MCF 10A (cell line): ENCODE results near the gene GSK3A. TPM values are rescaled to one million over a fixed set of nuclear protein-coding genes. Genes with fewer than 3 reads are reported as not detected.

Experiments
- BruUV-seq: library from RNA; stranded (reverse); fragments of 400-500 nt; replicated peaks from 2 replicates; lab custom pipeline; 2021; lab: Mats Ljungman, UMichigan
- CTCF ChIA-PET: fragments of 300-600 bp; sonication (Branson Sonifier 250); formaldehyde crosslinking; extraction: SDS; loops from one replicate; lab custom pipeline; 2021; ENCODE audit warnings: antibody characterized with exemption, inconsistent platforms; lab: Yijun Ruan, JAX
- POLR2A ChIA-PET: fragments of 300-600, 350-650 bp; sonication (Branson Sonifier 250); formaldehyde crosslinking; extraction: SDS; loops from one replicate; lab custom pipeline; 2020; ENCODE audit warnings: antibody characterized with exemption, inconsistent platforms; lab: Yijun Ruan, JAX
- DNase-seq: peaks from one replicate; pipeline ENCODE4 v3.0.0-alpha.2; 2018; ENCODE audit not compliant: unreplicated experiment
- H3K27ac Mint-ChIP-seq: one replicate; pipeline ENCODE4 v1.8.0; 2022; ENCODE audit warnings: mild to moderate bottlenecking, low read depth, mixed read lengths; ENCODE audit not compliant: unreplicated experiment
- H3K27me3 Mint-ChIP-seq: one replicate; pipeline ENCODE4 v1.8.0; 2022; ENCODE audit warnings: mixed read lengths; ENCODE audit not compliant: insufficient read depth, unreplicated experiment
- H3K36me3 Mint-ChIP-seq: one replicate; pipeline ENCODE4 v1.8.0; 2022; ENCODE audit warnings: mild to moderate bottlenecking, moderate library complexity, mixed read lengths; ENCODE audit not compliant: insufficient read depth, unreplicated experiment
- H3K4me1 Mint-ChIP-seq: one replicate; pipeline ENCODE4 v1.8.0; 2022; ENCODE audit warnings: mixed read lengths; ENCODE audit not compliant: insufficient read depth, unreplicated experiment
- H3K4me3 Mint-ChIP-seq: one replicate; pipeline ENCODE4 v1.8.0; 2022; ENCODE audit warnings: mild to moderate bottlenecking, moderate library complexity, mixed read lengths; ENCODE audit not compliant: unreplicated experiment
- H3K9me3 Mint-ChIP-seq: one replicate; pipeline ENCODE4 v1.8.0; 2022; ENCODE audit warnings: mixed read lengths; ENCODE audit not compliant: unreplicated experiment
- intact Hi-C: fragments of 100-400 bp; cut with micrococcal nuclease; formaldehyde crosslinking; loops from 2 replicates; pipeline ENCODE4 v1.14.1; 2022
- total RNA-seq: library from RNA; stranded (reverse); gene quantifications from 2 replicates; pipeline ENCODE4 v1.2.3, GENCODE V29; 2022
- TF ChIP-seq, protein P1 (sequence below): fragments of 200-600 bp; IDR thresholded peaks from one replicate; pipeline ENCODE4 v1.8.0; 2022; ENCODE audit warnings: antibody characterized with exemption, mild to moderate bottlenecking; ENCODE audit not compliant: unreplicated experiment

The GSK3A gene
- total RNA-seq, 1 experiment from 2014 or later: 53.5 TPM

DNA sequence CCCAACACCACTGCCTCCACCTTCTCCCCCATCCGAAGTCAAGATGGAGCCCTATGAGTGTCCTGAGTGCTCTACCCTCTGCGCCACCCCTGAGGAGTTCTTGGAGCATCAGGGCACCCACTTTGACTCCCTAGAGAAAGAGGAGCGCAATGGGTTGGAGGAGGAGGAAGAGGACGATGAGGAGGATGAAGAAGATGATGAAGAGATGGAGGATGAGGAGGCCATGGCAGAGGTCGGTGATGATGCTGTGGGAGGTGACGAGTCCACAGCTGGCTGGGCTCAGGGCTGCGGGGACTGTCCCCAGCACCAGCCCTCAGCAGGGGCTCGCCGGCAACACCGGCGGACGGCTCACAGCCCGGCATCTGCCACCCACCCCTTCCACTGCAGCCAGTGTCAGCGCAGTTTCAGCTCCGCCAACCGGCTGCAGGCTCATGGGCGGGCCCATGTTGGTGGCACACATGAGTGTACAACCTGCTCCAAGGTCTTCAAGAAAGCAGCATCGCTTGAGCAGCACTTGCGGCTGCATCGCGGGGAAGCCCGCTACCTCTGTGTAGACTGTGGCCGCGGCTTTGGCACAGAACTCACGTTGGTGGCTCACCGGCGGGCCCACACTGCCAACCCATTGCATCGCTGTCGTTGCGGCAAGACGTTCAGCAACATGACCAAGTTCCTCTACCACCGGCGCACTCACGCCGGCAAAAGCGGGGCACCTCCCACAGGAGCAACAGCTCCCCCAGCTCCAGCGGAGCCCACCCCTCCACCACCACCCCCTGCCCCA, 17.3 kb downstream of the GSK3A start:
- intact Hi-C loops: no loop called here
- no peaks in the 10 kb centered on the region for H3K9me3 Mint-ChIP-seq
- POLR2A ChIA-PET: interaction anchor here (1.0 kb wide), 1 partner anchor 10 kb away, joined by 3 read pairs; no protein-coding TSS in a partner anchor

DNA sequence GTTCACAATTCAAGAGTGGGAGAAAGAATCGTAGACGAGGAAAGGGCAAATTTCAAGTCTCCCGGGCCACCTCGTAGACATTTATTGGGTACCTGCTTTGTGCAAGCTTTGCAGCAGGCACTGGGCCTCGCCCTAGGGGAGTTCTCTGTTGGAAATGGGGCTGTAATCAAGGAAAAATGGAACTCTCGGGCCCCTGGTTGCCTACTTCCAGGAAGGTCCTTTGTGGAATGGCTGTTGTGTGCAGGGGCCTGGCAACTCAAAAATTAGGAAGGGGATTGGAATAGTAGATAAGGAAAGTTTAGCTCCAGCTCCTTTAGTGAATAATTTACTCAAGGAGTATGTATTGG, 21.7 kb downstream of the GSK3A start:
- Mint-ChIP-seq H3K27ac (peak overlapping the region; percentile 86), H3K4me1 (peaks cover 22% of the 10 kb centered on the region), H3K27me3 (no peaks in the 10 kb centered on the region), H3K9me3 (no peaks in the 10 kb centered on the region), H3K36me3 (peaks cover 34% of the 10 kb centered on the region), H3K4me3 (peak overlapping the region; percentile 91)
- POLR2A ChIA-PET: interaction anchor here (0.6 to 4.0 kb wide), 8 partner anchors 19 to 58 kb away, joined by 3 to 50 read pairs (median 4); partner anchors contain the start of gene GSK3A
- CTCF ChIA-PET: interaction anchor here (0.6 to 1.6 kb wide), 2 partner anchors 112 to 1470 kb away, joined by 3 to 8 read pairs; partner anchors contain the start of gene ACTMAP
- BruUV-seq: no TSS peak
- intact Hi-C loops: no loop called here
- TF ChIP-seq, protein P1, sequence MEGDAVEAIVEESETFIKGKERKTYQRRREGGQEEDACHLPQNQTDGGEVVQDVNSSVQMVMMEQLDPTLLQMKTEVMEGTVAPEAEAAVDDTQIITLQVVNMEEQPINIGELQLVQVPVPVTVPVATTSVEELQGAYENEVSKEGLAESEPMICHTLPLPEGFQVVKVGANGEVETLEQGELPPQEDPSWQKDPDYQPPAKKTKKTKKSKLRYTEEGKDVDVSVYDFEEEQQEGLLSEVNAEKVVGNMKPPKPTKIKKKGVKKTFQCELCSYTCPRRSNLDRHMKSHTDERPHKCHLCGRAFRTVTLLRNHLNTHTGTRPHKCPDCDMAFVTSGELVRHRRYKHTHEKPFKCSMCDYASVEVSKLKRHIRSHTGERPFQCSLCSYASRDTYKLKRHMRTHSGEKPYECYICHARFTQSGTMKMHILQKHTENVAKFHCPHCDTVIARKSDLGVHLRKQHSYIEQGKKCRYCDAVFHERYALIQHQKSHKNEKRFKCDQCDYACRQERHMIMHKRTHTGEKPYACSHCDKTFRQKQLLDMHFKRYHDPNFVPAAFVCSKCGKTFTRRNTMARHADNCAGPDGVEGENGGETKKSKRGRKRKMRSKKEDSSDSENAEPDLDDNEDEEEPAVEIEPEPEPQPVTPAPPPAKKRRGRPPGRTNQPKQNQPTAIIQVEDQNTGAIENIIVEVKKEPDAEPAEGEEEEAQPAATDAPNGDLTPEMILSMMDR: no peak
- DNase-seq: no peak

More for the DNA sequence above, 17.3 kb downstream of the GSK3A start:
- no peak for DNase-seq
- peaks cover 8% of the 10 kb centered on the region for H3K4me1 Mint-ChIP-seq
- H3K27ac Mint-ChIP-seq: no peak overlapping the region
- TF ChIP-seq, protein P1: no peak
- no peaks in the 10 kb centered on the region for H3K27me3 Mint-ChIP-seq
- H3K36me3 Mint-ChIP-seq: peaks cover 64% of the 10 kb centered on the region
- CTCF ChIA-PET: interaction anchor here (0.6 to 1.3 kb wide), 5 partner anchors 10 to 117 kb away, joined by 3 read pairs; no protein-coding TSS in a partner anchor
- no TSS peak for BruUV-seq
- H3K4me3 Mint-ChIP-seq: no peak overlapping the region

DNA sequence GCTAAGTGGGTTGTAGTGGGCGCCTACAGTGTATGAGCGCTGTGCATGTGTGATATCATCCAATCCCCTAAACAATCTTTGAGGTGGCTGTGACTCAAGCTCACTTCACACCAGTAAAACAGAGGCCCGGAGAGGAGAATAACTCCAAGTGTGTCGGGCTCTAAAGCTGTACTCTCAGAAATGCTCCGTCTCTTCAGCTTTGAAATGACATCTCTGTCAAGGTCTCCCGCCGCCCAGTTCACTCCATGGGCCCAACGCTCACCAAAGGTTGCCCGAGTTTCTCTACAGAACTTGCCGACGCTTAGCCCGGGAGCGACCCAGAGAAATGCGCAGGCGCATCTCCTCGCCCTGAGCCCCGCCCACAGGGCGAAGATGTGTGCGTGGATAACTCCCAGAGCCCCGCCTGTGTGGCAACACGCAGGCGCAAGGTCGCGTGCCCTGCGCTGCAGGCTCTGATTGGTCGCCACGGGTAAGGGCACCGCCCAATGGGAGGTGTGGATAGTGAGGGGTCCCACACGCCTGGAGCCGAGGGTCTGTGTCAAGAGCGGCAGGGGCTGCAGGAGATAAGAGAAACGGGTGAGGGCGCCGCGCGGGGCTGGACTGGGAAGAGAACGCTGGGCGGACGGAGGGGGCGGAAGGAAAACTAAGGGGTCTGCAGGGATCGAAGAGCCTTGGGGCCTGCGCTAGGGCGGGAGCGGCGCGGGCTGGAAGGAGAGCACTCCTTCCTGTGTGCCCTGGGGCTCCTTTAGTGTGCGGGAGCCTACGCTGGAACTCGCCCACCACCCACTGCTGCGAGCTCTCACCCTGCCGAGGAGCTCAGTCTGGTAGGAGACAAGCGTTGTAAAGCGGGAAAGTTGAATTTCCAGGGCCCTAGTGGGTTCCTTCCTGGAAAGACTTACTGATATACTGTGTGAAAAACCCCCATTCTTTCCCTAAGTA, 22.3 kb downstream of the GSK3A start, which contains the start of gene ZNF526:
Gene ZNF526 (plus strand): TSS at position 501 of the 939 bp plus-strand sequence. CDS start 4,092 bp downstream, outside the sequence.
- TF ChIP-seq, protein P1: no peak
- no peaks in the 10 kb centered on the region for H3K27me3 Mint-ChIP-seq
- peaks cover 24% of the 10 kb centered on the region for H3K4me1 Mint-ChIP-seq
- TSS peak; percentile 79 for BruUV-seq
- intact Hi-C loops: no loop called here
- H3K4me3 Mint-ChIP-seq: peak within 1 kb of the TSS; percentile 91
- ChIA-PET POLR2A (interaction anchor here (0.7 to 4.0 kb wide), 10 partner anchors 10 to 60 kb away, joined by 3 to 50 read pairs (median 4); partner anchors contain the start of gene GSK3A), CTCF (interaction anchor here (0.6 to 1.6 kb wide), 4 partner anchors 10 to 112 kb away, joined by 3 to 8 read pairs (median 4); no protein-coding TSS in a partner anchor)
- peaks cover 37% of the 10 kb centered on the region for H3K36me3 Mint-ChIP-seq
- no peaks in the 10 kb centered on the region for H3K9me3 Mint-ChIP-seq
- peak; percentile 98 for DNase-seq
- H3K27ac Mint-ChIP-seq: peak within 1 kb of the TSS; percentile 86
